Measurements from ENCODE around the gene SNX8. TPM values are rescaled to one million over a fixed set of nuclear protein-coding genes. Genes with fewer than 3 reads are reported as not detected.

Gene SNX8
- total and polyA plus RNA-seq, 2 of the 13 experiments (the other 11 are each of a cell fraction or from before 2014, with no cell fraction given): 20.6 to 45.2 TPM

- TF ChIP-seq ZNF30 (CRISPR knock-in tag; IDR thresholded peaks at IDR 0.05) (no peak), SMC3 (IDR thresholded peaks at IDR 0.05; ENCODE audit: low read length) (no peak), KAT7 (CRISPR knock-in tag; IDR thresholded peaks at IDR 0.05; ENCODE audit: borderline replicate concordance) (0 out of 2 replicates have a peak, but pooled peaks have one; percentile 5), KDM2A (CRISPR knock-in tag; IDR thresholded peaks at IDR 0.05; ENCODE audit: borderline replicate concordance, low read depth) (peak; percentile 72), IKZF4 (CRISPR knock-in tag; IDR thresholded peaks at IDR 0.05; ENCODE audit: borderline replicate concordance, low read depth, not compliant biosample characterization) (no peak), RFXAP (CRISPR knock-in tag; IDR thresholded peaks at IDR 0.05; ENCODE audit: borderline replicate concordance) (no peak; the same call in 1 of the 2 replicates), ZNF572 (CRISPR knock-in tag; IDR thresholded peaks at IDR 0.05) (no peak), ZNF468 (CRISPR knock-in tag; IDR thresholded peaks at IDR 0.05) (no peak), ZNF577 (CRISPR knock-in tag; IDR thresholded peaks at IDR 0.05; ENCODE audit: borderline replicate concordance, low read depth) (no peak), ZC3H13 (CRISPR knock-in tag; IDR thresholded peaks at IDR 0.05) (peak; percentile 89), GRHL1 (CRISPR knock-in tag; conservative IDR thresholded peaks at IDR 0.05) (no peak)
These were observed 40.1 kb upstream of the SNX8 start, which contains the start of gene EIF3B (continued) for GRCh38 chr7:2354186-2354938.

DNA sequence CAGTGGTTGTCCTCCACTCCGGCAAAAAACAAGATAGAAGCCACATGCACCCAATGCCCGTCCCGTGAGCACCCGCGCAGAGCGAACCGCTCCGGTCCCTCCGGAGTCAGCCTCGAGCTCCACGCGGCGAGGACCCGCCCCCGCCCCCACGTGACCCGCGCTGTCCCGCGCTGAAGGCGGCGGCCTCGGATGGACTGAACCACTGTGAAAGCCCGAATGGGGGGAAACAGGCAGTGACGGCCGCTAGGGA is 39.6 kb upstream of the SNX8 start:
- BruUV-seq (replicated peaks): no TSS peak
- CTCF ChIA-PET (ENCODE audit: low intra/inter-chr PET ratio, low total read pairs): no interaction called here
- DNase-seq (ENCODE audit: low spot score): peak; percentile 78
- no peak for FAIRE-seq
- peak overlapping the region; percentile 100 for H3K27ac ChIP-seq (ENCODE audit: extremely low read length, insufficient read depth, low read length)
- H3K4me3 ChIP-seq (replicated peaks in 1 of 3; ENCODE audit: insufficient read depth in 1 of 3, low read depth in 2 of 3, low read length in 3 of 3): peak overlapping the region; percentile 96 to 98 (median 97)
- peaks cover 31% of the 10 kb centered on the region for H4K20me1 ChIP-seq (ENCODE audit: insufficient read depth, low read length)
- intact Hi-C loops (cut with micrococcal nuclease; ENCODE audit: unreplicated experiment): loop anchor here (2.0 kb wide), 1 partner anchor 111 kb away; the partner anchor contains the start of genes MRM2 and NUDT1
- peak overlapping the region; percentile 100 for H3K9ac ChIP-seq (ENCODE audit: insufficient read depth, low read depth, low read length)
- peak; percentile 86 for ATAC-seq
- peaks cover 54% of the 10 kb centered on the region for H3K79me2 ChIP-seq (ENCODE audit: insufficient read depth, low read length)
- H3K4me2 ChIP-seq (ENCODE audit: low read depth, low read length): peak overlapping the region; percentile 80
- peaks cover 2 to 19% of the 10 kb centered on the region in 2 experiments; a peak in 3 of 5 replicates for H3K36me3 ChIP-seq (replicated peaks in 1 of 2; ENCODE audit: control insufficient read depth in 1 of 2, insufficient read depth in 2 of 2, low read length in 2 of 2)
- H2AFZ ChIP-seq (ENCODE audit: low read length): peak overlapping the region; percentile 95
- no peaks in the 10 kb centered on the region for H3K9me3 ChIP-seq (ENCODE audit: low read length)
- under 1% methylated on average over 20 of the region's 26 CpGs for WGBS (ENCODE audit: low lambda C conversion rate)
- POLR2A ChIA-PET: interaction anchor here (0.6 to 1.7 kb wide), 18 partner anchors 11 to 243 kb away, joined by 3 to 10 read pairs (median 5); partner anchors contain the start of genes CHST12, MAD1L1, MRM2 and NUDT1
- in situ Hi-C loops (cut with HindIII; ENCODE audit: extremely low pct_ligation_motif_present, low pct_unique_long_range_greater_than_20kb): no loop called here
- no peaks in the 10 kb centered on the region; a peak in 1 of 5 replicates for H3K27me3 ChIP-seq (ENCODE audit: control insufficient read depth in 1 of 2, insufficient read depth in 2 of 2, low read length in 2 of 2)
- peaks cover 48% of the 10 kb centered on the region for H3K4me1 ChIP-seq (ENCODE audit: insufficient read depth, low read length)
- peak; percentile 80 for TF ChIP-seq HNF1B (CRISPR knock-in tag; IDR thresholded peaks at IDR 0.05)
- no peak for TF ChIP-seq ATF6 (CRISPR knock-in tag; conservative IDR thresholded peaks at IDR 0.05)
- peak; percentile 81; the same call in 1 of the 2 replicates for TF ChIP-seq ZSCAN20 (CRISPR knock-in tag; IDR thresholded peaks at IDR 0.05; ENCODE audit: borderline replicate concordance)
- TF ChIP-seq ZNF207 (IDR thresholded peaks at IDR 0.05; ENCODE audit: borderline replicate concordance): no peak
- TF ChIP-seq KLF6 (CRISPR knock-in tag; IDR thresholded peaks at IDR 0.05): peak; percentile 79; the same call in 1 of the 2 replicates

Measured in HepG2 (cell line).